ENCODE data around the gene IRX2.

IRX2 gene

GRCh38 chr5:2740051-2740875 lies 11.2 kb downstream of the IRX2 start:
- no peak for DNase-seq (ENCODE audit: low read depth)

GRCh38 chr5:2739360-2740050 lies 12.0 kb downstream of the IRX2 start:
- no peak for DNase-seq (ENCODE audit: low read depth)

GRCh38 chr5:2738700-2739359 lies 12.6 kb downstream of the IRX2 start:
- no peak for DNase-seq (ENCODE audit: low read depth)

GRCh38 chr5:2738156-2738699 lies 13.2 kb downstream of the IRX2 start:
- DNase-seq (ENCODE audit: low read depth): no peak

- no peak for DNase-seq (ENCODE audit: low read depth)
These were observed 14.0 kb downstream of the IRX2 start for GRCh38 chr5:2737273-2738155.

- DNase-seq (ENCODE audit: low read depth): no peak
These were observed 14.6 kb downstream of the IRX2 start for GRCh38 chr5:2736872-2737271.

- DNase-seq (ENCODE audit: low read depth): no peak
These were observed 15.5 kb downstream of the IRX2 start for GRCh38 chr5:2735996-2736395.

GRCh38 chr5:2732850-2733249 lies 18.6 kb downstream of the IRX2 start:
- DNase-seq (ENCODE audit: low read depth): no peak

- DNase-seq (ENCODE audit: low read depth): no peak
These were observed 19.5 kb downstream of the IRX2 start for GRCh38 chr5:2732004-2732403.

- no peak for DNase-seq (ENCODE audit: low read depth)
These were observed 22.3 kb downstream of the IRX2 start for GRCh38 chr5:2729189-2729588.

GRCh38 chr5:2727550-2727949 lies 23.9 kb downstream of the IRX2 start:
- no peak for DNase-seq (ENCODE audit: low read depth)

GRCh38 chr5:2725980-2726765 lies 25.3 kb downstream of the IRX2 start:
- no peak for DNase-seq (ENCODE audit: low read depth)

- DNase-seq (ENCODE audit: low read depth): no peak
These were observed 26.6 kb downstream of the IRX2 start for GRCh38 chr5:2724831-2725230.

GRCh38 chr5:2724031-2724581 lies 27.4 kb downstream of the IRX2 start:
- DNase-seq (ENCODE audit: low read depth): no peak

GRCh38 chr5:2722901-2723300 lies 28.6 kb downstream of the IRX2 start:
- DNase-seq (ENCODE audit: low read depth): no peak

- no peak for DNase-seq (ENCODE audit: low read depth)
These were observed 29.9 kb downstream of the IRX2 start for GRCh38 chr5:2721385-2722138.

GRCh38 chr5:2719332-2719731 lies 32.1 kb downstream of the IRX2 start:
- DNase-seq (ENCODE audit: low read depth): no peak

- no peak for DNase-seq (ENCODE audit: low read depth)
These were observed 33.4 kb downstream of the IRX2 start for GRCh38 chr5:2718115-2718514.

- DNase-seq (ENCODE audit: low read depth): no peak
These were observed 35.6 kb downstream of the IRX2 start for GRCh38 chr5:2715856-2716255.

GRCh38 chr5:2714805-2715204 lies 36.7 kb downstream of the IRX2 start:
- DNase-seq (ENCODE audit: low read depth): no peak

All from stimulated activated CD8-positive, alpha-beta memory T cell treated with anti-CD3 and anti-CD28 coated beads, Interleukin-12 subunit alpha, Interleukin-12 subunit beta, amount 100 ng/mL, for 1 hour (primary cell).